ENCODE data around the gene CRADD.
"Not testable (repeated sequence)": the region's sequence is repeated elsewhere in the genome, so short reads cannot be mapped to it uniquely, and the experiment has no call there.

The CRADD gene

DNA sequence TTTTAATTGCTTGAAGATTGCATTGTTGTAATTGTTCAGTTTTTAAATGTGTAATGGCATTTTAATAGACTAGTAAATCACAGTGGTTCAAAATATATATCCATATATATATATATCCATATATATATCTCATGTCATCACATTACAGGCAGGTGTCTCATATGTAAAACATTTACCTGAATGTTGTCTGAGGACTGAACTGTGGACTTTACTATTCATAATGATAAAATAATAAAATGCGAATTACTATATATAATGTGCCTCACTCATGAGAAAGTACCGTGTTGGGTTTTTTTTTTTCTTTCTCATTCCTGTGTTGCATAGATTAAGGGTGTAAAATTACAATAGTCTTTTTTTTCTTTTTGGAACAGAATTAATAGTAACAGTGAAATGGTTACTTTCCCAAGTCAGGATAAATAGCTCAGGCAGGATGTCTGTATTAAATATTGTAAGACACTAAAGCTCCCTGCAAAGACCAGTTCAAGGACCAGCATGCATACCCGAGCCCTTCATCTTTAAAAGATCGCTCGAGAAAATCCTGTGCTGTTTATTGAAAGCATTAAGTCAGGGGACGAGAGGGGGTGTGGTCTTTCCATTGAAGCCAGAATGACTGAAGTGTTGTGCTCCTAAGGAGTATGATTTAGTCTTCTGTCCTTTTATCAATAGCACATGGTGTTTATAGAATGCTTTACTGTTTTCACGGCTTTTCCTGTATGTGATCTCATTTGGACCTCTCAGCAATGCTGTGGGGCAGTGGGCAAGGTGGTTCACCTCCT lies 173.5 kb downstream of the CRADD start:
- no peak for DNase-seq

GRCh38 chr12:93851257-93851671 lies 174.1 kb downstream of the CRADD start:
- no peak for DNase-seq

GRCh38 chr12:93852173-93852591 lies 175.0 kb downstream of the CRADD start:
- no peak for DNase-seq

DNA sequence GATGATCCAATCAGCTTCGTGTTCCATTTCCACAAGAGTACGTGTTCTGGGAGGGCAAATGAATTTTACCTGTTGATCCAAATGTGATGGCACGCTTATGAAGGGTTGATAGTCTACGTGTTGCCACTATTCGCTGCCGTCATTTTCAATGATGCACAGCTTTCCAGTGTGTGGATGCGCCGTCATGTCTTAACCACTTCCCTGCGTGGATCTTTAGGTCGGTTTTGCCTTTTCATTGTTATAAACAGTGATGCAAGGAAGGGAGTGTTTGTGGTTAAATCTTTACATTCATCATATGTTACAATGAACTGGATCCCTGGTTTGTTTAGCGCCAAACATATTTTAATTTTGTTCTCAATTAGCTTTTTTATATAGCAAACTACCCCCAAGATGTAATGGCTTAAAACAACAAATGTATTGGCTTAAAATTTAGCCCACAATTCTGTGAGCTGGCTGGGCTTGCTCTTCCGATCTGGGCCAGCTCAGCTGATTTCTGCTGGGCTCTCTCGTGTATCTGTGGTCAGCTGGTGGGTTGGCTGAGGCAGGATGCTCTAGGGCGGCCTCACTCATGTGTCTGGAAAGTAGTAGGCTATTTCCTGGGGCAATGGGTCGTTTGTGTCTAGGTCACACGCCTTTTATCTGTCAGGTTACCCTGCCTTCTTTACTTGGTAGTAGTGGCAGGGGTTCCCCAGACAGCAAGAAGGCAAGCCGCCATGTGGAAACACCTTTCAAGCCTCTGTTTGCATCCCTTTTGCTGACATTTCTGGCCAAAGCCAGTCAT lies 176.7 kb downstream of the CRADD start:
- DNase-seq, result peak; percentile 88

GRCh38 chr12:93855261-93855660 lies 178.1 kb downstream of the CRADD start:
- DNase-seq, result no peak

GRCh38 chr12:93856611-93857010 lies 179.4 kb downstream of the CRADD start:
- no peak for DNase-seq

DNA sequence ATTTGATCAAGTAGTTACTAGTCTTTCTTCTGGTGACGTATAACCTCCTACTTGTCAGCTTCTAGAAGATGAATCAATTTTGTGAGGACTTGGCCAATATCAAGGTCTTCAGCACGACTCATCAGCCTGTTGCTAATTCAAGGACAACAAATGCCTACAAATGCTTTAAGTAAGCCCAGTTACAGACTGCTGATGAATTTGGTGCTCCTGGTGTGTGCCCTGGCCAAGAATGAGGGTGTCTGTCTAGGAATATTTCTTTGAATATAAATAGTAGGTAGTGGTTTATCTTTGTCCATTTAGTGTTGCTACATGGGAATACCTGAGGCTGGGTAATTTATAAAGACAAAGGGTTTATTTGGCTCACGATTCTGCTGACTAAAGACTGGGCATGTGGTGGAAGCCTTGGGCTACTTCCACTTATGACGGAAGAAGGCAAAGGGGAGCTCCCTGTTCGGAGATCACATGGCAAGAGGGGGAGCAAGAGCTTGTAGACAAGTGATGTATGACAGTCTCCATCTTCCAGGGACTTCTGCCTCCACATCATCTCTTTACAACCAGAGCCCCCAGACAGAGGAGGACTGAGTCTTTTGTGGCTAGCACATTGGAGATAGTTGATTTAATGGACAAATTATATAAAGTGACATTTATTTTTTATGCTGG lies 180.2 kb downstream of the CRADD start:
- DNase-seq, result no peak

DNA sequence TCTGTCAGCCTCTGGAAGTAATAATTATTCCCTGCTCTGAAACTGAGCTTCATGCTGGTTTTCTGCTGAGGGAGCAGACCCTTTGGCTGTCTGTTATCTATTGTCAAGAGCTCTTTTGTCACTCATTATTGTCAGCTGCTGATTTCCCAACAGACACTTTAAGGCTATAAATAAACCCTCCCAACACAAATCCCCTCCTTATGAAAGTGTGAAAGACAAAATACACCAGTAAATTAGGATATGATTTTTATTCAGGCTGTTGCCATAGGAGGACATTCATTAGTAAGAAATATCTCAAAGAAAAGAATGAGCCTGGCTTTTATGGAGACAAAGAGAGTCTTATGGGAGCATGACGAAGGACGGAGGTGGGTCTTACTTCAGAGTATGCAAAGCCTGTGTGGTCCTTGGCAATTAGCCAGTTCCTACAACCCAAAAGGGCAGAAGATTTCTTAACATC lies 180.8 kb downstream of the CRADD start:
- no peak for DNase-seq

GRCh38 chr12:93860668-93861373 lies 183.6 kb downstream of the CRADD start:
- no peak for DNase-seq

DNA sequence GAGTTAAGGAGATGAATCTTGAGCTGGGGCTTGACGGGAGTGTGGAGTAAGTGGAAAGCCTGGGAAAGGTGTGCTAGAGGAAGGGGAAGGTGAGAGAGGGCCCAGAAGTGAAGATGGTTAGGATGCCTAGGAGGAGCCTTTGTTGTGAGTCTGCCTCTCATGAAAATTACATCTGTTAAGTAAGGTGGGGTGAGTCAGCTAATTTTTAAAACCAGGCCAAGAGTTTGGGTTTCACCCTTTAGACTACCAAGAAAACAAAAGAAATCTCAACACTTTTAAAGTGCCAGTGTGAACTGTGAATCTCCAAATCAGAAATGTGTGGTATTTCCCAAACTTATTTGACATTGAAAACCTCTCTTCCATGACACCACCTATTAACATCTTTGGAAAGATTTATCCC lies 185.2 kb downstream of the CRADD start:
- no peak for DNase-seq

GRCh38 chr12:93865751-93866150 lies 188.6 kb downstream of the CRADD start:
- no peak for DNase-seq

- no peak for DNase-seq
Measured at GRCh38 chr12:93868771-93869170, 191.6 kb downstream of the CRADD start.

- DNase-seq, result no peak
Measured at GRCh38 chr12:93870020-93870795, 193.0 kb downstream of the CRADD start.

DNA sequence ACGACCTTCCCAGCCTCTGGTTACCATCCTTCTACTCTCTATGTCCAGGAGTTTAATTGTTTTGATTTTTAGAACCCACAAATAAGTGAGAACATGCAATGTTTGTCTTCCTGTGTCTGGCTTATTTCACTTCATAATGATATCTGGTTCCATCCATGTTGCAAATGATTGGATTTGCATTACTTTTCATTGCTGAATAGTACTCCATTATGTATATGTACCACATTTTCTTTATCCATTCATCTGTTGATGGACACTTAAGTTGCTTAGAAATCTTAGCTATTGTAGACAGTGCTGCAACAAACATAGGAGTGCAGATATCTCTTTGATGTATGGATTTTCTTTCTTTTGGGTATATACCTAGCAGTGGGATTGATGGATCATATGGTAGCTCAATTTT lies 194.4 kb downstream of the CRADD start:
- not testable (repeated sequence) for DNase-seq

GRCh38 chr12:93873561-93873960 lies 196.4 kb downstream of the CRADD start:
- no peak for DNase-seq

DNA sequence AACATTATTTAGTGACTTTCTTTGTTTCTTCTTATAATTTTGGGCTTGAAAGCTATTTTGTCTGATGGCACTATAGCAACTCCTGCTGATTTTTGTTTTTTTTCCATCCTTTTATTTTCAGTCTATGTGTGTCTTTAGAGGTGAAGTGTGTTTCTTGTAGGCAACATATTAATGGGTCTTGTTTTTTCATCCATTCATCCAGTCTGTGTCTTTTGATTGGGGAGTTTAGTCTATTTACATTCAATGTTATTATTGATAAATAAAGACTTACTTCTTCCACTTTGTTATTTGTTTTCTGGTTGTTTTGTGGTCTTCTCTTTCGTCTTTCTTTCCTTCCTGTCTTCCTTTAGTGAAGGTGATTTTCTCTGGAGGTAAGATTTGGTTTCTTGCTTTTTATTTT lies 198.0 kb downstream of the CRADD start:
- no peak for DNase-seq

- DNase-seq, result no peak
Measured at GRCh38 chr12:93876360-93876759, 199.2 kb downstream of the CRADD start.

GRCh38 chr12:93877446-93877845 lies 200.3 kb downstream of the CRADD start:
- peak; percentile 56 for DNase-seq

GRCh38 chr12:93879476-93880421 lies 202.6 kb downstream of the CRADD start:
- DNase-seq, result peak; percentile 68

GRCh38 chr12:93880853-93881522 lies 203.8 kb downstream of the CRADD start:
- no peak for DNase-seq
